Fibroblast of lung (primary cell): Measurements from ENCODE around the gene GGT1. TPM values are rescaled to one million over a fixed set of nuclear protein-coding genes. Genes with fewer than 3 reads are reported as not detected.
"Not testable (repeated sequence)": the region's sequence is repeated elsewhere in the genome, so short reads cannot be mapped to it uniquely, and the experiment has no call there.

Experiments used
- DNase-seq, 2 donors: peaks; one replicate each; pipeline versions ENCODE4 v3.0.0 to v3.0.0-alpha.2; 2010; ENCODE audit warnings: low read depth in 2 of 2
- H2AFZ ChIP-seq: 2 replicates; pipeline ENCODE4 v1.5.1; 2012; ENCODE audit warnings: low read length, control low read depth, inconsistent platforms
- H3K27ac ChIP-seq: 2 replicates; pipeline ENCODE4 v1.5.1; 2011; ENCODE audit warnings: low read length, control low read depth; ENCODE audit not compliant: insufficient read depth
- H3K27me3 ChIP-seq: 2 replicates; pipeline ENCODE4 v1.5.1; 2011; ENCODE audit warnings: mild to moderate bottlenecking, low read length; ENCODE audit not compliant: control insufficient read depth, insufficient read depth
- H3K36me3 ChIP-seq: 2 replicates; pipeline ENCODE4 v1.5.1; 2011; ENCODE audit warnings: low read length; ENCODE audit not compliant: control insufficient read depth, insufficient read depth
- H3K4me1 ChIP-seq: 2 replicates; pipeline ENCODE4 v1.5.1; 2011; ENCODE audit warnings: low read length; ENCODE audit not compliant: control insufficient read depth, insufficient read depth; ENCODE audit errors: extremely low read depth
- H3K4me2 ChIP-seq: 2 replicates; pipeline ENCODE4 v1.5.1; 2011; ENCODE audit warnings: low read length, control low read depth; ENCODE audit not compliant: insufficient read depth; ENCODE audit errors: extremely low read depth
- H3K4me3 ChIP-seq, 4 experiments: fragments of 200-600 bp in 1 of 4; sonication (generic) in 1 of 4; replicated peaks in 1 of 4; 2 replicates each; pipeline ENCODE4 v1.5.1; 2011 to 2016; ENCODE audit warnings: low read length in 4 of 4, low read depth in 3 of 4, mild to moderate bottlenecking in 3 of 4, control low read depth in 2 of 4, inconsistent platforms in 1 of 4, mixed read lengths in 1 of 4; ENCODE audit not compliant: insufficient read depth in 1 of 4; ENCODE audit errors: control extremely low read depth in 1 of 4
- H3K79me2 ChIP-seq: 2 replicates; pipeline ENCODE4 v1.5.1; 2012; ENCODE audit warnings: mild to moderate bottlenecking, low read length, inconsistent platforms; ENCODE audit not compliant: control insufficient read depth, insufficient read depth
- H3K9ac ChIP-seq: 2 replicates; pipeline ENCODE4 v1.5.1; 2011; ENCODE audit warnings: mild to moderate bottlenecking, low read length, control low read depth; ENCODE audit not compliant: insufficient read depth
- H3K9me3 ChIP-seq: 2 replicates; pipeline ENCODE4 v1.5.1; 2012; ENCODE audit warnings: low read depth, low read length; ENCODE audit not compliant: control insufficient read depth, insufficient read depth
- H4K20me1 ChIP-seq: 2 replicates; pipeline ENCODE4 v1.5.1; 2011; ENCODE audit warnings: low read length; ENCODE audit not compliant: control insufficient read depth, insufficient read depth; ENCODE audit errors: extremely low read depth
- polyA plus RNA-seq, 2 donors: library from polyadenylated mRNA; depleted of rRNA in 1 of 2; stranded (reverse) in 1 of 2; unstranded in 1 of 2; fragments of >200 nt; gene quantifications; 2 replicates each; pipeline ENCODE4 v1.2.1, GENCODE V29; 2011 to 2012; ENCODE audit warnings: missing spikeins in 1 of 2
- total RNA-seq: library from RNA; depleted of rRNA; stranded (reverse); fragments of >200 nt; gene quantifications from 2 replicates; pipeline ENCODE4 v1.2.1, GENCODE V29; 2014

Gene GGT1
- total and polyA plus RNA-seq, 2 donors (not counting 1 experiment from before 2014, with no cell fraction given), result 0.37 to 2.0 TPM

- not testable (repeated sequence) for H4K20me1 ChIP-seq, H3K36me3 ChIP-seq, H2AFZ ChIP-seq, H3K79me2 ChIP-seq, H3K4me1 ChIP-seq, H3K4me2 ChIP-seq, H3K9me3 ChIP-seq, H3K4me3 ChIP-seq, H3K27me3 ChIP-seq, DNase-seq, H3K9ac ChIP-seq, H3K27ac ChIP-seq
These were observed 46.4 kb downstream of the GGT1 start for GRCh38 chr22:24649371-24649770.

GRCh38 chr22:24650884-24651283 lies 47.9 kb downstream of the GGT1 start:
- not testable (repeated sequence) for H3K4me1 ChIP-seq, H3K79me2 ChIP-seq, H3K4me3 ChIP-seq, H3K4me2 ChIP-seq, H2AFZ ChIP-seq, H3K36me3 ChIP-seq, H3K9me3 ChIP-seq, H3K9ac ChIP-seq, H3K27ac ChIP-seq, DNase-seq, H3K27me3 ChIP-seq, H4K20me1 ChIP-seq

- H3K9me3 ChIP-seq, H4K20me1 ChIP-seq, H3K27me3 ChIP-seq, H3K36me3 ChIP-seq, H2AFZ ChIP-seq, H3K9ac ChIP-seq, H3K79me2 ChIP-seq, H3K27ac ChIP-seq, DNase-seq, H3K4me2 ChIP-seq, H3K4me1 ChIP-seq, H3K4me3 ChIP-seq: not testable (repeated sequence)
These were observed 62.4 kb downstream of the GGT1 start for GRCh38 chr22:24665395-24665794.

GRCh38 chr22:24667904-24668303 lies 64.9 kb downstream of the GGT1 start:
- not testable (repeated sequence) for H3K9me3 ChIP-seq, H3K79me2 ChIP-seq, H3K4me1 ChIP-seq, H3K27me3 ChIP-seq, H4K20me1 ChIP-seq, H3K36me3 ChIP-seq, H3K4me3 ChIP-seq, H3K27ac ChIP-seq, H3K9ac ChIP-seq, DNase-seq, H3K4me2 ChIP-seq, H2AFZ ChIP-seq

GRCh38 chr22:24672532-24672931 lies 69.5 kb downstream of the GGT1 start:
- H2AFZ ChIP-seq, H4K20me1 ChIP-seq, H3K4me3 ChIP-seq, H3K36me3 ChIP-seq, H3K9me3 ChIP-seq, H3K9ac ChIP-seq, H3K27me3 ChIP-seq, H3K4me2 ChIP-seq, H3K79me2 ChIP-seq, H3K27ac ChIP-seq, DNase-seq, H3K4me1 ChIP-seq: not testable (repeated sequence)

Other genes starting within 250 kb of the GGT1 start
- 0.77 and 1.5 TPM in 2 replicates for gene ADORA2A, start 175.6 kb upstream of the GGT1 start, total RNA-seq
- gene ADORA2A, start 175.6 kb upstream of the GGT1 start, polyA plus RNA-seq, result 0.42 and 0.78 TPM in 2 replicates
- gene UPB1, start 107.9 kb upstream of the GGT1 start, total RNA-seq, result under 0.01 TPM in 1 of 2 replicates, not detected in the other
- 0.05 TPM in 1 of 2 replicates, not detected in the other for gene UPB1, start 107.9 kb upstream of the GGT1 start, polyA plus RNA-seq
- 143 and 178 TPM in 2 replicates for gene GUCD1, start 48.1 kb upstream of the GGT1 start, total RNA-seq
- 83.4 and 97.1 TPM in 2 replicates for gene GUCD1, start 48.1 kb upstream of the GGT1 start, polyA plus RNA-seq
- gene SNRPD3, start 47.2 kb upstream of the GGT1 start, total RNA-seq, result 89.9 and 114 TPM in 2 replicates
- gene SNRPD3, start 47.2 kb upstream of the GGT1 start, polyA plus RNA-seq, result 151 and 221 TPM in 2 replicates
- gene LRRC75B, start 10.1 kb upstream of the GGT1 start, total RNA-seq, result 5.6 and 7.9 TPM in 2 replicates
- gene LRRC75B, start 10.1 kb upstream of the GGT1 start, polyA plus RNA-seq, result 2.8 and 2.9 TPM in 2 replicates
- gene PIWIL3, start 171.5 kb downstream of the GGT1 start, total RNA-seq, result not detected in 2 replicates
- gene PIWIL3, start 171.5 kb downstream of the GGT1 start, polyA plus RNA-seq, result not detected in 2 replicates
- under 0.01 TPM in 1 of 2 replicates, not detected in the other for gene SGSM1, start 203.0 kb downstream of the GGT1 start, total RNA-seq
- not detected in 2 replicates for gene SGSM1, start 203.0 kb downstream of the GGT1 start, polyA plus RNA-seq